Measurements from ENCODE around the gene DYRK1A.

The DYRK1A gene

DNA sequence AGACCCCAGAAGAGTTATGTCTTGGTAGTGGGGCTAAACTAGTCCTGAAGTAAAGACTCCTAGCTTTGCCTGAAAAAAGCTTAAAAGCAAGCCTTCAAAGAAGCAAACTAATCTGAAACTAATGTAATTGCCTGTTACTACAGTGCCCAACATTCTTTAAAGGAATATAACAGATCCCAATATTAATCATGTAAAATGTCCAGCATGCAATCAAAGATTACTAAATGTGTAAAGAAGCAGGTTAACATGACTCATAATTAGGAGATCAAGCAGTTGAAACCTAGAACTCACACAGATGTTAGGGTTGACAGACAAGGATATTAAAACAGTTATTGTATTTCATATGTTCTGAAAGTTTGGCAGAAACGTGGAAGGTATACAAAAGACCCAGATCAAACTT, 17.8 kb downstream of the DYRK1A start:
- no peak for DNase-seq (ENCODE audit: low read depth in 1 of 2, low spot score in 1 of 2)

DNA sequence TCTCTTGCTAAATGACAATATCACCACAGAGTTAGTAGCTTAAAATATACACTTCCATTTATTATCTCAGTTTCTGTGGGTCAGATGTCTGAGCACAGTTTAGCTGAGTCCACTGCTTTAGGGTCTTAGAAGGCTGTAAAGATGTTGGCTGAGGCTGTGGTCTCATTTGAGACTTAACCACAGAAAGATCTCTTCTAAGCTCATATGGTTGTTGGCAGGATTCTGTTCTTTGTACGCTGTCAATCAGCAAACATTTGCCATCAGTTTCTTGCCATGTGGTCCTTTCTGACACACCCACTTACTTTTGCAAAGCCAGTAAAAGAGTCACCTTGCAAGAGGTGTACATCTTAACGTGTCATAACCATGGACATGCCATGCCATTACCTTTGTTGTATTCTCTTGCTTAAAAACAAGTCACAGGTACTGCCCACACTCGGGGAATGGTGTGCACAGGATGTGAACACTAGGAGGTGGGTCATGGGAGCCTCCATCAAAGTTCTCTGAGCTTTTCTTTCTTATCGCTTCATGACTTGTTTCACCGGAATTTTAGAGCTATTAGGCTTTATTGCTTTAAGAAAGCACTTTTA, 18.7 kb downstream of the DYRK1A start:
- no peak for DNase-seq (ENCODE audit: low read depth in 1 of 2, low spot score in 1 of 2)

DNA sequence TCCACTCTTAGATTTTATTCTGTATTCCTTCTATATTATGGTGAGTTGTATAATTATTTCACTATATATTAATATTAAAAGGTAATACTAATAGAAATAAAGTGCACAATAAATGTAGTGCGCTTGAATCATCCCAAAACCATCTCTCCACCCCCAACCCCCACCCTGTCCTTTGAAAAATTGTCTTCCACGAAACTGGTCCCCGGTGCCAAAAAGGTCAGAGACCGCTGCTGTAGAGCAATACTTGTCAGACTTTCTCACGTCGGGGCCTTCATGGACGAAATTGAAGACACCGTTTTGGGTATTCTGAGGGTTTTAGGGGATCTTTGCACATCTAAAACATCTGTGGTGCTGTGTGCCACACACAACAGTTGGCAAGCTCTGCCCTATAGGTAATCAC, 19.6 kb downstream of the DYRK1A start:
- DNase-seq (ENCODE audit: low read depth in 1 of 2, low spot score in 1 of 2), result no peak

DNA sequence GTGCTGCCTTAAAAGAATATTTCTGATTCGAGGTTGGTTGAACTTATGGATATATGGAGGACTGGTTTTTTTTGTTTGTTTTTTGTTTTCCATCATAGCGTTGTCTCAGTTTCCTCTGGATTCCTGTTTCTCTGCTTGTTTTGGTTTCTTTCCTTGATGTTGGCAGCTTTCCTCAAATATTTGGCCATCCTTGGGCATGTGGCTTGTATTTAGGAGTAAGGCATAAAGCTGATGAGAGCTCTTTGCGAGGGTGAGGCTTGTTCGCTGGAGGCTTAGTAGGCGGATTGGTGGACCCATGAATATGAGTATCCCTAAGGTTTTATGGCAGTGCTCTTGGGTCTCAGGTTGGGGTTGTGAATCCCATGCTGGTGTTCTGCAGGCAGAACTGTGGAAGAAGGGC, 22.9 kb downstream of the DYRK1A start:
- DNase-seq (ENCODE audit: low read depth in 1 of 2, low spot score in 1 of 2), result no peak

DNA sequence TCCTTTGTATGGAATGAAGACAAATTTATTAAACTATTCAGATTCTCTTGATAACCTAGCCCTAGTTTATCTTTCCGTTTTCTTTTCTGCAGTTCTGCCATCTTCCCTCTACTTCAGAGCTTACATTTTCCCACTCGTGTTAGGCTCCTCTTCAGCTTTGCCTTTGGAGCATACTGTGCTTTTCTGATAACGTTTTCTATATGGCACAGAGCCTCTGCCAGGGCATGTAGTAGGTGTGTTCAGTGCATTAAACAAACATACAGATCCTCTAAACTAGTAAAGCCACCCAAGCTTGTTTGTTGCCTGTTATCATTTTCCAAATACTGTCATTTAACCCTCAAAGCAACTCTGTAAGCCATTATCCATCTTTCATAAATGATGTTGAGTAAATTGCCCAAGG, 25.1 kb downstream of the DYRK1A start:
- DNase-seq (ENCODE audit: low read depth in 1 of 2, low spot score in 1 of 2), result no peak

DNA sequence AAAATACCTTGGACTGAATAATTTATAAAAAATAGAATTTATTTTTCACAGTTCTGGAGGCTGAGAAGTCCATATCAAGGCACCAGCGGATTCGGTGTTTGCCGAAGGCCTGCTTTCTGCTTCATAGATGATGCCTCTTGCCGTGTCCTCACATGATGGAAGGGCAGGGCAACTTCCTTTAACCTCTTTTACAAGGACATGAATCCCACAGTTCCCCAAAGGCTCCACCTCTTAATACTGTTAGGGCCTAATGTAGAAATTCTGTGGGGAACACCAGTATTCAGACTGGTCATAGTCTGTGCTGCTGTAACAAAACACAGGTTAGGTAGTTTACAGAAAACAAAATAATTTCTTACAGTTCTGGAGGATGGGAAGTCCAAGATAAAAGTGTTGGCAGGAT, 25.9 kb downstream of the DYRK1A start:
- DNase-seq (ENCODE audit: low read depth in 1 of 2, low spot score in 1 of 2), result no peak

DNA sequence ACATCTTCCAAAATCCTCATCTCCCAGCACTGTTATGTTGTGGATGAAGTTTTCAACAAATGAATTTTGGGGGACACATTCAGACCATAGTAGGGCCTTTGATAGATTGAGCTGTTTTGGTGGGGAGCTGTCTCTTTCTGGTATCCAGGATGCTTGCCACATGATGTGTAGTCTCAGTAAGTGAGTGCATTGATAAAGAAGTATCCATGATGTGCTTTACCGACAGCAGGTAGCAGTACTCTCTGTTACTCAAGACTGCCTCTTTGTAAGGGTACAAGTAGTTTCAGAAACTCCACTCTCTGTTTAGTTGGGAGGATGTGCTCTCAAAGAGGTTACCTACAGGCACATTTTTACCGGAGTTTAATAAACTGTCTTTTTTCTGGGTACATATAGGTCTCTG, 26.5 kb downstream of the DYRK1A start:
- DNase-seq (ENCODE audit: low read depth in 1 of 2, low spot score in 1 of 2), result no peak

DNA sequence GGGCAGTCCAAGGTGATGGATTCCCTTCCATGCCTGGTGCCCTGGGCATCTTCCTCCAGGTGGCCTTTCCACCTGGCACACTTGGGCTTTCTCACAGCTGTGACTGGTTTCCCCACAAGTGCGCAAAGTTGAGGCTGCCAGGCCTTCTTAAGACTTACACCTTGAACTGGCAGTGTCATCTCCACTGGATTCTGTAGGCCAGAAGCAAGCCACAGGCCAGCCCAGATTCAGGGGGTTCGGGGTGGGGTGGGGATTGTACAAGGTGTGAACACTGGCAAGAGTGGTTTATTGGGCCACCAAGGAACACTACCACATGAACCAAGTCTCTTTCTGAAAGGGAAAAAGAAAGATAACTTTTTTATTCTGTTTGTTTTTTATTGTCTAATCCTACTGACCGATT, 27.2 kb downstream of the DYRK1A start:
- no peak for DNase-seq (ENCODE audit: low read depth in 1 of 2, low spot score in 1 of 2)

DNA sequence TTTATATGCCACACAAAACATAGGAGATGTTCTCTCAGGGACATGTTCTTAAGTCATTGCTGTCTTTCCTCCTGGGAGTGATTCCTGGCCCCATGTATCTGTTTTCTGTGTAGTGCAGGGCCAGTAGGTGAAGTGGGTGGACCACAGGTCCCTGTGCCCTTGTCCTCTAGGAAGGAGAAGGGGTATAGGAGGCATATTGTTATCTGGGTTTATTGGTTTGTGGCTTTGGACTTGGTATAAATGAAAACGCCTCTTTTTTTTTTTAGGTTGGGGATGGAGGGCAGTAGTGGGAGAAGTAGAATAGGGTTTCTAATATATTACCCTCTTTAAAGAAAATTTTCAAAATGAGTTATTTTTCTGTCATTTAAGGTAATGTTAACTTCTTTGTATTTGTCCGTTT, 29.4 kb downstream of the DYRK1A start:
- no peak for DNase-seq (ENCODE audit: low read depth in 1 of 2, low spot score in 1 of 2)

DNA sequence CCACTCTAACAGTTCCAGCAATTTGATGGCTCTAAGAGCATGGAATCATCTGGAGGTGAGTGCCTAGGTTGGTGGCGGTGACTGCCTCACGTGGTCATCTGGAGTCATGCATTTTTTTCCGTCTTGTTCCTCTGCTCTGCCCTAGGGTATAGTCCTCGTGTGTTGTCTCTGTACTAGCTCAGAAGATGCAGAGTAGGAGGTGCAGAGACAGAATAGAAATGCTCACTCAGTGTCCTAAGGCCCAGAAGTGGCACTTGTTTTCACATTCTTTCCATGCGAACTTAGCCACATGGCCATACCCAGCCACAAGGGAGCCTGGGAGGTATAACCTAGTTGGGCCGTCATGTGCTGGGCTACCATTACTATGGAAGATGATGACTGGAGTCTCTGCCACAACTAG, 30.3 kb downstream of the DYRK1A start:
- no peak for DNase-seq (ENCODE audit: low read depth in 1 of 2, low spot score in 1 of 2)

DNA sequence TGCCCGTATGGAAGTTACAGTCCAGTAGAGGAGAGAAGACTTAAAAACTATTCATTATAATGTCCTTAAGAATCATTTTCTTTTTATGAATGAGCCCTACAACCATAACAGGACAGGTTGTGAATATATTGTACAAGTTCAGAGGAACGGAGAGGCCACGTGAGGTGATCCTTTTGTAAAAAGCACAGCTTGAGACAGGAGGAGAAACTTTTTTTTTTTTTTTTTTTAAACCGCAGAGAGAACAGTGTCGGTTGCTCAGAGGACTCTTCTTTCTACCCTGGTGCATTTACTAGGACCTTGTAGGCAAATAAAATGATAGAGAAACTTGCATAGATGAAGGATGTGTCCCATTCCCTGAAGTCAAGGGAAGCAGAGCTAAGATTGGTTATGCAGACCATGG, 32.1 kb downstream of the DYRK1A start:
- DNase-seq (ENCODE audit: low read depth in 1 of 2, low spot score in 1 of 2), result no peak

DNA sequence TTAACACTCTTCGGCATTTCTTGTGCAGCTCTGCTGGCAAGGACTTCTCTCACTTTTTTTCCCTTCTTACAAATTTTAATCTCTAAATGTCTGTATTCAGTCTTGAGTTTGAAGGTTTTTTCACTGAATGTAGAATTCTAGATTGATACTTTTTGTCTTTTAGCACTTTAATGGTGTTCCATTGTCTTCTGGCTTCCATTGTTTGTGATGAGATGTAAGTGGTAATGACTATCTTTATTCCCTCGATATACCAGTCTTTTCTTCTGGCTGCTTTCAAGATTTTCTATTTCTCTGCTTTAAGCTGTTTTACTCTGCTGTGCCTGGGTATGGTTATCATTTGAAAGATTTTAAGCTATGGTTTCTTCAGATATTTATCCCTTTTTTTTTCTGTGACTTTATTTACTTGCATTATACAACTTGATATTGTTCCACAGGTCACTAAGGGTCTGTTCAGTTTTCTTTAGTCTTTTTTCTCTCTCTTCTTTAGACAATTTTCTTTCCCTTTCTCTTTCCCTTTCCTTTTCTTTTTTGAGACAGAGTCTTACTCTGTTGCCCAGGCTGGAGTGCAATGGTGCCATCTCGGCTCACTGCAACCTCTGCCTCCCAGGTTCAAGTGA, 35.8 kb downstream of the DYRK1A start:
- no peak for DNase-seq (ENCODE audit: low read depth in 1 of 2, low spot score in 1 of 2)

DNA sequence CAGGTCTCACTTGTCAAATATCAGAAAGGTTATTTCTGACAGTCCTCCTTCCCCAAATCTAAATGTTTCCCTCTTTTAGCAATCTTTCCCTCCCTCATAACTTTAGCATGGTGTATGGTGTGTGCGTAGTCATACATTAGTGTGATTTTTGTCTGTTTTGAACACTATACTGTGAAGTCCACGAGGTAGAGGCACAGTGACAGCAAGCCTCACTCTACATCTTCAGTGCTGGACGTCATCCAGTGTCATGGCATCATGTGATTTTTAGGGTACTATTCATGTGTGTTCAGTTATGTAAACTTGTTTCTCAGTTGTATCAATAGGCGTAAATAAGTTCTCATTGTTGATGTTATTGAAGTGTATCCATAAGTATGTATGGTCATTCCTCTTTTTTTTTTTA, 39.1 kb downstream of the DYRK1A start:
- DNase-seq (ENCODE audit: low read depth in 1 of 2, low spot score in 1 of 2), result no peak

DNA sequence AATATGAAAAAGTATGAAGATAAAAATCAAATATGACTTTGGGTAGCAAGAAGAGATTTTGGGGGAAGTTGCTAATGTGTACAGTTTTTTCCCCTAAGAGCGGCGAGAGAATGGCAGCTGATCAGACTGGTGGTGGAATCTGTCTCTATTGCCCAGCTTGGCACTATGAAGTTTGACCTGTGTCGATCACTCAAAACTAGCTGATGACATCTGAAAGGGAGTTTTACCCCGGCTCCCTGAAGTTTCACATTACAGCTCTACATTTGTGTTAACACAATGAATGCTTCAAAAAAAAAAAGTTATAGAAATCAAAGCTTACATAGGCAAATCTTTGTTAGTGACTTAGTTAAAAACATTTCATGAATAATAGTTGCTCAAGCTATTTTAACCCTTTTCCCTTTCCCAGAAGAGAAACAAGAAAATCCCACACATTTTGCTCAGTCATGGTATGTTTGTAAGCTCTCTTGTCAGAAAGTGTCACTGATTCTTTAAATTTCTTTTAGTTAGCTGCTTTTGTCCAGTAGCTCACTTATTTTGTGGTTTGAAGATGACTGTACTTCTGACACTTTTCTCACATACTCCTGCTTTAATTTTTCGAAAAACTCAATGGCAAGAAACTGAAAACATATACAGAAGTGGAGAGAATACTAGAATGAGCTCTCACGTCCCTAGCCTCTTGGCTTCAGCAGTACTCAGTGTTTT, 41.3 kb downstream of the DYRK1A start:
- no peak for DNase-seq (ENCODE audit: low read depth in 1 of 2, low spot score in 1 of 2)

DNA sequence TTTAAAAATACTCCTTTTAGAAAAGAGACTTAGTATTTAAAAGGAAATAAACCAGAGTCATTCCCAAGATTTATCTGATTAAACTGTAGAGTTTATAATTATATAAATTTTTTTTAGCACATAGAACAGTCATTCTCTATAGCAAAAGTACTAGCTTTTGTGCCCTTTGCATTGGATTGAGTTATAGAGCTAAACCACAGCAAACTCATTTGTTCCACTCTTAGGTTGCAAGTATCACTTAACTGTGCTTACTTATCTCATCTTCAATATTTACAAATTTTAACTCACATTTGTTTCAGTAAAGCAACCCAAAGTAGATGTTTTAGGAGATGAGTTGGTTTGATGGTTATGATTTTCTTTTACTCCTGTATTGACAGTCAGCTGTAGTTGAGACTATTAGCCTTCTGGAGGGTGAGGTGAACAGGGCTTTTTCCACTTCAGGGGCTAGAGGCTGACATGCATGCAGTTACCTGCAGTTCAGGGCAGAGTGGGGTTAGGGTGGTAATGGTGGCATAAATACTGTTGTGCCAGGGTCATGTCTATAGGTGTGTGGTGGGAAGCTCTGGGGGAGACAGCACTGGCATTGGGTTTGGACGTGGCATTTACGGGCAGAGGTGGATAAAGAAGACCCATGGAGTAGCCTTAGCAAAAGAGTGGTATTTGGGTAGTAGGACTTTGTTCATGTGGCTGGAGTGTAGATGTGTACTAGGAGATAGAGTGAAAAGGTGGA, 42.1 kb downstream of the DYRK1A start:
- DNase-seq (ENCODE audit: low read depth in 1 of 2, low spot score in 1 of 2), result no peak

DNA sequence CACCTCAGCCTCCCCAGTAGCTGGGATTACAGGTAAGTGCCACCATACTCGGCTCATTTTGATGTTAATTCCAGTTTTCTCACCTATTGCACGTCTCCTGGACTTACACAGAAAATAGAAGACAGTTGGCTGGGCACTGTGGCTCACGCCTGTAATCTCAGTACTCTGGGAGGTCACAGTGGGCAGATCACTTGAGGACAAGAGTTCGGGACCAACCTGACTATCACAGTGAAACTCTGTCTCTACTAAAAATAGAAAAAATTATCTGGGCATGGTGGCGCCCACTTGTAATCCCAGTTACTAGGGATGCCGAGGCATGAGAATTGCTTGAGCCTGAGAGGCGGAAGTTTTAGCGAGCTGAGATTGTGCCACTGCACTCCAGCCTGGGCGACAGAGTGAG, 44.1 kb downstream of the DYRK1A start:
- no peak for DNase-seq (ENCODE audit: low read depth in 1 of 2, low spot score in 1 of 2)

DNA sequence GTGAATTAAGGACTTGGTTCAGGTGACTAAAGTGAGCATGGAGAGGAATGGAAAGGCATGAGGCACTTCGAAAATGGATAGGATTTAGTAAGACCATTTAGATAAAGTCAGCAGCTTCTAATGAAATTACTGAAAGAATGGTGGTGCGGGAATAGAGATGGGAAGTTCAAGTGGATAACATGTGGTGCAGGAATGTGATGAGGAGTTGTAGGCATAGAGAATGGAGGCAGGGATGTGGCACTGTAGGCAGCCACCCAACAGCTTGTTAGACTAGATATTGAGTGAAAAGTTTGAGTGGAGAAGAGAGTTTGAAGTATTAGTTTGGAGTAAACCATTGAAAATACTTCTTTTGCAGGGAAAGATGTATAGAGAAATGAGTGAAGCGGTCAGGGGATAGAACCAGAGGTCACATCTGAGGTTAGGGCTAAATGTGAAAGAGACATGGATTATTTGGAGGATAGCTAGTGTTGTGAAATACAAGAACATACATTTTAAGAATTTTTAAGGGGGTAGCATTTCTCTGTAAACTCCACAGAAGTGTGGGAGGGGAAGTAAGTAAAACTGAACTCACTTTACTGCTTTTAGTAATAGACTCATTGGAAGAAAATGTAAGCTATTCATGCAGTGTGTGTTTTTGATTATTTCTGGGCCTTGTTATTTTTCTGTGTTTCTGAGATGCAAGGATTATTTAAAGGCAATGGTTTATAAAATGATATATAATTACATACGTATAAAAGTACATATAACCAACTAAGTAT, 46.2 kb downstream of the DYRK1A start:
- no peak for DNase-seq (ENCODE audit: low read depth in 1 of 2, low spot score in 1 of 2)

DNA sequence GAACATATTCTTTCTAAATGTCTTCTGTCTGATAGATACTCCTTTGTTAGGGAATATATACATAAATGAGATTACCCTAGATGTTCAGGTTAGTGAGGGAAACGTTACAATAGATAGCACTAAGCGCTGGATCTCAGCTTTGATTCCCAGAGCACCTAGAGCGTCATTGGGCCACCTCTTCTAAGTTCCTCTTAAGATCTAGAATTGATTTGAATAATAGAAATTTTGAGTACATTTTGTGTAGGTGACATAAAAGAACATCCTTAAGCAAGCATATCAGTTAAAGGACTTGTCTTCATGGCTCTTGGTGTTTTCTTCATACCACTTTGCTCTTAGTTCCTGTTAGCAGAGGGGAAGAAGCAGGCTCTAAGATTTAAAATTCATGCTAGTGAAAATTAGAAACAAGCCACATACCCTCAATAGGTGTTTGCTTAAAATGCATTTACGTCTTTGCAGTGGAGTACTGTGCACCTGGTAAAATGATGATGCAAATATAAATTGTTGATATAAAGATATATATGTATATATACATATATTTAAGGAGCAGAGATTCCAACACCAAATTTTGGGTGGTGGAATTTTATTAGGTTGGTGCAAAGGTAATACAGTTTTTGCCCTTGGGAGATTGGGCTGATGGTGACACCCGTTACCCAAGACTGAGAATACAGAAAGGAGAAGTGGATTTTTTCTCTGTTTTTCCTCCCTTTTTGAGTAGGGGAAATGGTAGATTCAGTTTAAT, 47.1 kb downstream of the DYRK1A start:
- no peak for DNase-seq (ENCODE audit: low read depth in 1 of 2, low spot score in 1 of 2)

DNA sequence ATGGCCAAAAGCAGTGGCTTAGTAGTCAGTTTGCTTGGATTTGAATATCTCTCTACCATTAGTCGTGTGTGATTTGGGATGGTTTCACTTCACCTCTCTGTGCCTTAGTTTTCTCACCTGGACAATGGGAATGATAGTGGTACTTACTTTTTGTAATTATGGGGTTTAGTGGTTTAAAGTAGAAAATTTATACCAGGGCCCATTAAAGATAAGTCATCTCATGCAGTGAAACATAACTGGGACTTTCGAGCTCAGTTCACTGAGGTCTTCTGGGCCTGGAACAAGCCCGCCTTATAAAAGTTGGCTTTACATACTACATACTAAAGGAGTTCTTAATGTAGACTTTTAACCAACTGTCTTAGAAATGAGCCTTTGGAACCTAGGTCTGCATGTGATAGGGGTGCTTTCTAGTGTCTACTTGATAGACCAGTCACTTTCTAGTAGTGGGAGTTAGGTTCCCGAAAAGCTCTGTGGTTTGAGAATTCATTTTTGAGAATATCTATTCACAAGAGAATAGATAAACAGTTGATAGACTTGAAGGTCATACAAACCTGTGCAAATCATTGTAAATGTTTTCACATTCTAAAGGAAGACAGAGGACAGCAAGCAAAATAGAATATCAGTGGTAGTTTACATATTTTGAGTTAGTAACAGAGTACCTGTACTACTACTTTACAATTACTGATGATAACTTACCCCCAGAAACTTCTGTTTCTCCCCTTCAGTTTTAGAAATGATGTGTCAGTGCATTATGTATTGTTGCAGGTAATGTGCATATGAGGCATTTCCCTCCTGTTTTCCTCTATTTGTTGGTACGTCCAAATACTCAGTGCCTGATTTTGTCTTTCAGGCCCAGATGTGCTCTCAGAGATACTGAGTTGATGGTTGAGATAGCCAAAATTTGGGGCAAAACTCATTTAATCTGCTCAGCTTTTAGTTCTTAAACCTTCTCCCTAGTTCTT, 48.0 kb downstream of the DYRK1A start:
- no peak for DNase-seq (ENCODE audit: low read depth in 1 of 2, low spot score in 1 of 2)

DNA sequence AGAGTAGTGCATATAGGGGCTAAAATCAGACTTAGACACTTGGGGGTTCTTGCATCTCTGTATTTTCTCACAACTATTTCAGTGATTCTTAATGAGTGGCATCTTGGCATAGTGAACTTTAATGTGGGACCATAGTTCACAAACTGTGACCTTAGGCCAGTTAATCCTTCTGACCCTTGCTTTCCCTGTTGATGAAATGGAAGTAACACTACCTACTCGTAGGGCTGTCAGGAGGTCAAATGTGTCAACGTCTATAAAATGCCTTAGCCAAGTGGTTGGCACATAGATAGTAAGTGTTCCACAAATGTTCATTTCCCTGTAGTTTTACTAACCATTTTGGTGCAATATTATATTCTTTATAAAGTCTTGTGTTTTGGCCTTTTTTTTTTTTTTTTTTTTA, 49.4 kb downstream of the DYRK1A start:
- no peak for DNase-seq (ENCODE audit: low read depth in 1 of 2, low spot score in 1 of 2)

All from activated CD4-positive, alpha-beta T cell treated with anti-CD3 and anti-CD28 coated beads, Interleukin-2, amount 50 U/mL, for 24 hours (primary cell).